ENCODE results near the gene CIC. TPM values are rescaled to one million over a fixed set of nuclear protein-coding genes. Genes with fewer than 3 reads are reported as not detected.

CIC gene
- polyA plus RNA-seq, 1 donor (not counting 4 experiments of a cell fraction or from before 2014, with no cell fraction given): 3.1 TPM

DNA sequence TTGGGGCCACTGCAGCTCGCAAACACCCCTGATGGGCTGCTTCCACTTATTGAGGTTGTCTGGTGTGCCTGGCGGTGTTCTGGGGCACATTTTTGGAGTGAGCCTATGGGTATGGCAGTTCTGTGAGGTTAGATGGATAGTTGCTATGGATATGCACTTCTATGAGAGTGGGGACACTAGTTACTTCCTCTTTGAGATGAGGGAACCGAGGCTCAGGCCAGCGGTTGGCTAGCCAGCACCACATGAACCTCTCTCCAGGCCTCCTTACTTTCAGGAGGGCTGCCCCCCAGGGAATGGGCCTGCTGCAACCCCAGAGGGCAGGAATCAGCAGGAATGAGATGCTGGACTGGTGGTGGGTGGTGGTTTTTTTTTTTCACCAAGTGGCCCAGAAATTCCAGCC, 19.3 kb downstream of the CIC start:
- H4K20me1 ChIP-seq (ENCODE audit: control insufficient read depth, extremely low read depth, insufficient read depth, low read length): no peaks in the 10 kb centered on the region
- H3K4me3 ChIP-seq (ENCODE audit: control insufficient read depth in 2 of 3, extremely low read depth in 1 of 3, insufficient read depth in 2 of 3, low read depth in 1 of 3, low read length in 3 of 3): no peak overlapping the region

DNA sequence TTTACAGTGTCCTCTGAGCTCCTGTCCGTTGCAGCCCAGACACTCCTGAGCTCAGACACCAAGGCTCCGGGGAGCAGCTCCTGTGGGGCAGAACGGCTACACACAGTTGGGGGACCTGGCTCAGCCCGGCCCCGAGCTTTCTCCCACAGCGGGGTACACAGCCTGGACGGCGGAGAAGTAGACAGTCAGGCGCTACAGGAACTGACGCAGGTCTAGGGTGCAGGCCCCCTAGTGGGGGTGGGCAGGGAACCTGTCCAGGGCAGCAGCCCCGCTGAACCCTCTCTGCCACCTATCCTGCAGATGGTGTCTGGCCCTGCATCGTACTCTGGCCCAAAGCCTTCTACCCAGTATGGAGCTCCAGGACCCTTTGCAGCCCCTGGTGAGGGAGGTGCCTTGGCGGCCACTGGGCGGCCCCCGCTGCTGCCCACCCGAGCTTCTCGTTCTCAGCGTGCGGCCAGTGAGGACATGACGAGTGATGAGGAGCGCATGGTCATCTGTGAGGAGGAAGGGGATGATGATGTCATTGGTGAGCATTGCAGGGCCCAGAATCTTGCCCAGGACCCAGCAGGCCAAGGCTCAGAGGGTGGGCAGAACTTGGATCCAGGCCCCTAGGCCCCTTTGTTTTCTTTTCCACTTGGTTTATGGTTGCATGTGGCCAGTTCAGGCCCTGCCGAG, 20.0 kb downstream of the CIC start:
- no peaks in the 10 kb centered on the region for H3K9me1 ChIP-seq (ENCODE audit: control insufficient read depth, extremely low read depth, insufficient read depth, low read length)
- no peak for TF ChIP-seq EZH2 (IDR thresholded peaks at IDR 0.05; ENCODE audit: low read length)
- TF ChIP-seq, protein P1, sequence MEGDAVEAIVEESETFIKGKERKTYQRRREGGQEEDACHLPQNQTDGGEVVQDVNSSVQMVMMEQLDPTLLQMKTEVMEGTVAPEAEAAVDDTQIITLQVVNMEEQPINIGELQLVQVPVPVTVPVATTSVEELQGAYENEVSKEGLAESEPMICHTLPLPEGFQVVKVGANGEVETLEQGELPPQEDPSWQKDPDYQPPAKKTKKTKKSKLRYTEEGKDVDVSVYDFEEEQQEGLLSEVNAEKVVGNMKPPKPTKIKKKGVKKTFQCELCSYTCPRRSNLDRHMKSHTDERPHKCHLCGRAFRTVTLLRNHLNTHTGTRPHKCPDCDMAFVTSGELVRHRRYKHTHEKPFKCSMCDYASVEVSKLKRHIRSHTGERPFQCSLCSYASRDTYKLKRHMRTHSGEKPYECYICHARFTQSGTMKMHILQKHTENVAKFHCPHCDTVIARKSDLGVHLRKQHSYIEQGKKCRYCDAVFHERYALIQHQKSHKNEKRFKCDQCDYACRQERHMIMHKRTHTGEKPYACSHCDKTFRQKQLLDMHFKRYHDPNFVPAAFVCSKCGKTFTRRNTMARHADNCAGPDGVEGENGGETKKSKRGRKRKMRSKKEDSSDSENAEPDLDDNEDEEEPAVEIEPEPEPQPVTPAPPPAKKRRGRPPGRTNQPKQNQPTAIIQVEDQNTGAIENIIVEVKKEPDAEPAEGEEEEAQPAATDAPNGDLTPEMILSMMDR (optimal IDR thresholded peaks at IDR 0.05 in 1 of 3, IDR thresholded peaks at IDR 0.05 in 1 of 3, conservative IDR thresholded peaks at IDR 0.05 in 1 of 3; ENCODE audit: extremely low read depth in 1 of 3, insufficient read depth in 2 of 3, low read length in 3 of 3): no peak
- H3K36me3 ChIP-seq (ENCODE audit: control insufficient read depth in 2 of 2, extremely low read depth in 1 of 2, insufficient read depth in 2 of 2, low read length in 2 of 2): peaks cover 44 to 46% of the 10 kb centered on the region in 2 experiments
- peaks cover 21% of the 10 kb centered on the region for H3K79me2 ChIP-seq (ENCODE audit: control insufficient read depth, insufficient read depth, low read length)
- peaks cover 25% of the 10 kb centered on the region for H3K4me1 ChIP-seq (ENCODE audit: control insufficient read depth, extremely low read depth, insufficient read depth, low read length)
- no peak overlapping the region for H3K9ac ChIP-seq (ENCODE audit: control insufficient read depth, extremely low read depth, insufficient read depth, low read length)
- no peaks in the 10 kb centered on the region for H3K27me3 ChIP-seq (ENCODE audit: control insufficient read depth, extremely low read depth, insufficient read depth, low read length)
- H3K27ac ChIP-seq (ENCODE audit: control insufficient read depth, insufficient read depth, low read length): no peak overlapping the region
- H3K4me2 ChIP-seq (ENCODE audit: control insufficient read depth, extremely low read depth, insufficient read depth, low read depth, low read length): no peak overlapping the region
- DNase-seq (ENCODE audit: low read depth, low spot score) (no peak), FAIRE-seq (no peak)
- H2AFZ ChIP-seq (ENCODE audit: control insufficient read depth, low read length): no peak overlapping the region
- dilution Hi-C loops (cut with MboI; ENCODE audit: extremely low pct_ligation_motif_present, low sequenced_read_pairs): no loop called here
- no peaks in the 10 kb centered on the region for H4K20me1 ChIP-seq (ENCODE audit: control insufficient read depth, extremely low read depth, insufficient read depth, low read length)
- no peak overlapping the region for H3K4me3 ChIP-seq (ENCODE audit: control insufficient read depth in 2 of 3, extremely low read depth in 1 of 3, insufficient read depth in 2 of 3, low read depth in 1 of 3, low read length in 3 of 3)
- no peaks in the 10 kb centered on the region for H3K9me3 ChIP-seq (ENCODE audit: control insufficient read depth, low read depth, low read length)

More for the DNA sequence above, 19.3 kb downstream of the CIC start:
- no peak for FAIRE-seq
- H2AFZ ChIP-seq (ENCODE audit: control insufficient read depth, low read length): no peak overlapping the region
- H3K9ac ChIP-seq (ENCODE audit: control insufficient read depth, extremely low read depth, insufficient read depth, low read length): no peak overlapping the region
- H3K4me1 ChIP-seq (ENCODE audit: control insufficient read depth, extremely low read depth, insufficient read depth, low read length): peaks cover 27% of the 10 kb centered on the region
- H3K9me3 ChIP-seq (ENCODE audit: control insufficient read depth, low read depth, low read length): no peaks in the 10 kb centered on the region
- no peaks in the 10 kb centered on the region for H3K9me1 ChIP-seq (ENCODE audit: control insufficient read depth, extremely low read depth, insufficient read depth, low read length)
- DNase-seq (ENCODE audit: low read depth, low spot score): no peak
- H3K27ac ChIP-seq (ENCODE audit: control insufficient read depth, insufficient read depth, low read length): no peak overlapping the region
- H3K79me2 ChIP-seq (ENCODE audit: control insufficient read depth, insufficient read depth, low read length): peaks cover 21% of the 10 kb centered on the region
- no peak overlapping the region for H3K4me2 ChIP-seq (ENCODE audit: control insufficient read depth, extremely low read depth, insufficient read depth, low read depth, low read length)
- H3K27me3 ChIP-seq (ENCODE audit: control insufficient read depth, extremely low read depth, insufficient read depth, low read length): no peaks in the 10 kb centered on the region
- H3K36me3 ChIP-seq (ENCODE audit: control insufficient read depth in 2 of 2, extremely low read depth in 1 of 2, insufficient read depth in 2 of 2, low read length in 2 of 2): peaks cover 39 to 43% of the 10 kb centered on the region in 2 experiments
- TF ChIP-seq, protein P1 (optimal IDR thresholded peaks at IDR 0.05 in 1 of 3, IDR thresholded peaks at IDR 0.05 in 1 of 3, conservative IDR thresholded peaks at IDR 0.05 in 1 of 3; ENCODE audit: extremely low read depth in 1 of 3, insufficient read depth in 2 of 3, low read length in 3 of 3): no peak
- no peak for TF ChIP-seq EZH2 (IDR thresholded peaks at IDR 0.05; ENCODE audit: low read length)
- dilution Hi-C loops (cut with MboI; ENCODE audit: extremely low pct_ligation_motif_present, low sequenced_read_pairs): no loop called here
